Stimulated activated CD4-positive, alpha-beta T cell treated with anti-CD3 and anti-CD28 coated beads, TNF-alpha, amount 100 ng/mL, for 4 hours (primary cell): ENCODE results near the gene AKAP5.
"Not testable (repeated sequence)": the region's sequence is repeated elsewhere in the genome, so short reads cannot be mapped to it uniquely, and the experiment has no call there.

Experiments used
- DNase-seq, 3 experiments: peaks; one replicate each; pipeline ENCODE4 v3.0.0-alpha.2; 2020; ENCODE audit warnings: low read depth in 3 of 3

AKAP5 gene

DNA sequence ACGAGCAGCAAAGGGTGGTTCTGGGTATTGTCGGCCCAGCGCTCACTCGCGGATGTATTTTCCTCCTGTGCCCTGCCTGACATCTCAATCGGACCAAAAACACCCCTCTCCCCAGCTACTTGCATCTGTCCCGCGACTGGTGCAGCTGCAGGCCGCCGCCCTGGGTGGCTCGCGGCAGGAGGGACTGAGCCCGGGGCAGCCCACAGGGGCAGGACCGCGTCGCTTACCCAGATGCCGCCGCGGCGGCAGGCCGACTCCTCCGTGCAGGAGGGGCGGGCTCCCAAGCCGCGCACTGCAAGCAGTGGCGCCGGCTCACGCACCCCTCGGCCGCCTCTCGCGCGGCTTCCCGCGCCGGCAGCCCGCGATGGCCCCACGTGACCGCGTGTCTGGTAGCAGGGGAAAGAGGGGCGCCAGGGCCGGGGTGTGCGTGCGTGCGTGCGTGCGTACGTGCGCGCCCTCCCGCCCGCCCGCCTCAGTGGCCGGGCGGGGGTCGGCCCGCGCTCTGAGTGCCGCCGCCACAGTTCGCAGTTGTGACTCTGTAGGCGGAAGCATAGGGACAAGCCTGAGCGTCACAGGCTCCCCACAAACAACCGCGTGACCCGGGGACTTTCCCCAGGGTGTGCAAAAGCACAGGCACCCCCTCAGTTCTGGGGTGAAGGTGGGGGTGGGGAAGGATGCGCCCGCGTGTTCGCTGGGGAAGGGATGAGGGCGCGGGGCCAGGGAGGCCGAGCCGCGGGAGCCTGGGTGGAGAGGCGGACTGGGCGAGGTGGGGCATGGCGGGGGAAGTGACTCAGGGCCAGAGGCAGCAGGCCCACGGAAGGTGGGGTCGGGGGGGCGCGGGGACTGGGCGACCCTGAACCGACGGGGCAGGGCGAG is 38.4 kb downstream of the AKAP5 start, which contains the start of gene ZBTB25:
Gene ZBTB25, minus strand, starts transcription at position 405 of the 876 bp plus-strand sequence. CDS start 13,305 bp downstream, outside the sequence.
- DNase-seq: peak; percentile 80 to 92 (median 90)

DNA sequence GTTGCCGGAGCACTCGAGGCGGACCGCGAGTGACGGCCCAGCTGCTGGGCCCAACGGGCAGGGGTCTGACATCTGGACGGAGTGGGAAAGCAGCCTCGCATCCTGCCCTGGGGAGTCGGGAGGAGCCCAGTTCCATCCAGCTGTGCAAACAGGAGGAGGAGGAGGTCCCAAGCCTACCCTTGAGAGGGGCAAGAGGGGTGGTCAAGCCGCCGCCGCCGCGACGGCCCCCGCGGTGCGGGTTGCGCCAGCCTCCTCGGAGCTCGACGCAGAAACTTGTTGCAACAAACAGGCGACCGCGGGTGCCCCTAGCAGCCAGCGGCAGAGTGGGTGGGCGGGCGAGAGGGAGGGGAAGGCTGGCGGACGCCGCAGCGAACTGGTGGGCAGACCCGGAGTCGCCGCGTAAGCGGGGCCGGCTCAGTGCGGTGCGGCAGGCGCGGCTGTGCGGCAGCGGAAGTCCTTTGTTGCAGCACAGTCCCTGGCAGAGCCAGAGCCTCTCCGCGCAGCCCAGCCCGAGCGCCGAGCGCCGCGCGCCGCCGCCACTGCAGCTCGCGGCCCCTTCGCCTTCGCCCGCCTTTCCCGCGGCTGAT is 39.1 kb downstream of the AKAP5 start, which contains the start of gene ZBTB1:
Gene ZBTB1, plus strand, starts transcription at position 461 of the 587 bp plus-strand sequence. CDS start 16,735 bp downstream, outside the sequence.
- DNase-seq: peak; percentile 75 to 78 (median 77)

DNA sequence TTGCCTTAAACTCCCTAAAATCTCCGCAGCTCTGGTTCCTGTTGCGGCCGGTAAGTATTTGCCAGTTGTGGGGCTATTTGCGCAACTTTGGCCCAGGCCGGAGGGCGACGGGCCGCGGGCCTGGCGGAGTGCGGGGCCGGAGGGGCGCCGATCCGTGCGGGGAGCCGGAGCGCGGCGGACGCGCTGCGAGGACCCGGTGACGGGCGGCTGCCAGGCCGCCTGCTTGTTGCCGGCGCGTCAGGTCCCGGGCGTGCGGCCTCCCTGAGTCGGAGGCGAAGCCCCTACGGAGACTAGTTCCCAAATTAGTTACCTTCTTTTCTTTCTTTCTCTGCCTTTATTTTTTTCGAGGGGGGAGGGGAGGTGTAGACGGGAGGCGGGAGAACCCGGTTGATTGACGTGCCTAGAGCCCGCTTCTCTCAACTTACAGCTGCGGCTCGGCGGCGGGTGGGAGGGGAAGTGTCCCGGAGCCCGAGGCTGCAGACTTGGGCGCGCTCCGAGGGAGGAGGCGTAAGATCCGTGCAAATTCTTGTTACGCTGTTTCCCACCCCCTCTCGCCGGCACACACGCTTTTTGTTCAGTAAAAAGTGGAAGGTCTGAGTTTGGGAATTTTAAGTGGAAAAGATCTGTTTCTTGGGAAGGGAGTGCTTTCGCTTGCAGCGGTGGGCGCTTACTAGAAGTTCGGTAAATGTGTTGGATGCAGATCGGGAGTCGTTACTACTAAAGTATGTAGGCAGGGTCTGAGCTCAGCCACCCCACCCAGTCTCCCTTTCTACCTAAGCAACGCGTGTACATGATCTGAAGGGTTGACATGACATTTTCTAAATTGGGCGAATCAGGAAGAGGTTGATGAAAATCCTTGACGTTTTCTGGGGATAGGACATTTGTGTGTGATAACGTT is 39.8 kb downstream of the AKAP5 start:
- DNase-seq: peak; percentile 69 to 75 (median 74)

DNA sequence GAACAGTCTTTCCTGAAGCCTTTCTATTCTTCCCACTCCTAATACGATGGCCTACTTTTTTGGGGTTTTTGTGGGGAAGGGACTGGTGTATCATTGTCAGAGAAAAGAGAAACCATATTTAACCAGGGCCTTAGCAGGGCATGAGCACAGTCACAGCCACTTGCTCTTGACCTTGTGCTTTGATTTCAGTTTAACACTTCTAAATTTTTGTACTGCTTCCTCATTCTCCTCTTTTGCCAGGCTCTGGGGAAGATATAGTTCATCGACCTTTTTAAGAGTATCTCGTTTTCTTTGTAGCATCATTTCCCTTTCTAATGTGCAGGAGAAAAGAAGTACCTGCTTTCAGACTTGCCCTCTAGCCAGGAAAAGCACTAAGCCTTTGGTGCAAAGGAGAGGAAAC is 41.4 kb downstream of the AKAP5 start:
- no peak for DNase-seq

DNA sequence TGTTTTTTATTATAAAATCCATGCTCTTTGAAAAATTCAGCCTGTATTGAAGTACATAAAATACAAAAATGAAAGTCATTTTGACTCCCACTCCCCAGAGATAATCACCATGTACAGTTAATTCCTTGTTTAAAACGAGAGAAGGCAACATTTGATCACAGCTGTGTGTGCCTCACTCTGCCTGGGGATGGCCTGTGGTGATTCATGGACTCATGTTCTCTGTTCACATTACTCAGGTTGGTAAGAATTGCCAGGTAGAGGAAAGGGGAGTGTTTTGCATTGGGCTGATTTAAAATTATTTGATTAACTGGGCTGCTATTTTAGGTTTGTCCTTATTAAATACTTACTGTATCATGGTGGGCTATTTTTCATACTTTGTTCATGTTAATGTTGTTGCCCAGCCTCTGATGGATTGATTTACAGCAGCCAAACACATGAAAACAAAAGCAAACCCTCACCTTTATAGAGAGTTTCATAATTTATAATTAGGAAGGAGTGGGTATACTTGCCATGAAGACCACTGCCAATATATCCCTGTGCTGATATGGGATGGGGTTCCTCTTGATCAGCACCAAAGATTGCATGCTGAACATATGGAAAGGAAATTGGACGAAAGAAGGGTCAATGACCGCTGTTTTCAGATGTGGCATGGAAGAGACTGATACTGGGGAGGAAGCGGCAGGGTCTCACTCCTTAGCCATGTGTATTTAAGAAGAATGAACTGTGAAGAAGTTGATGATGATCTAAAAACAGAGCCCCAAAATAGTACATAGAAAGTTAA is 42.3 kb downstream of the AKAP5 start:
- DNase-seq: no peak

DNA sequence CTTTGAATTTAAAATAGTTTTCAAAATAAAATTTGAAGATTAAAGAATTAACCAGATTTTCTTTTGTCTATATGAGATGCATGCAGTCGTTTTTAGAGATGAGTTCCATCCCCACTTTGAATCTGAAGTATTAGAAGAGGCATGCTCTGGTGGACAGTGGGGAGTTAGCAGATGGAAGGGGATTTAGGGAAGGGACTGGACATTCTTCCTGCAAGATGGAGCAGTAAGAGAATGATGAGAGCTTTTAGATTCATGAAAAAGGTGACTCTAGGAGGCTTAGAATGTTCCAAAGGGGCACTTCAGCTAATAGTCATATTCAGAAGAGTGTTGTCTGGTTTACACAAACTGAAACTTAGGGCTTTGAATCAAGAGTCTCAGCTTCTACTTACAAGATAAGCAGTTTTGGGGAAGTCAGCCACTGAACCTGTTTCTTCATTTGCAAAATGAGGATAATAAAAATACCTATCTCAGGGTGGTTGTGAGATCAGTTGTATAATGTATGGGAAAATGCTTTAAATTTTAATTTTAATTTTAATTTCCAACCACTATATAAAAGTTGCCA is 43.0 kb downstream of the AKAP5 start:
- no peak for DNase-seq

DNA sequence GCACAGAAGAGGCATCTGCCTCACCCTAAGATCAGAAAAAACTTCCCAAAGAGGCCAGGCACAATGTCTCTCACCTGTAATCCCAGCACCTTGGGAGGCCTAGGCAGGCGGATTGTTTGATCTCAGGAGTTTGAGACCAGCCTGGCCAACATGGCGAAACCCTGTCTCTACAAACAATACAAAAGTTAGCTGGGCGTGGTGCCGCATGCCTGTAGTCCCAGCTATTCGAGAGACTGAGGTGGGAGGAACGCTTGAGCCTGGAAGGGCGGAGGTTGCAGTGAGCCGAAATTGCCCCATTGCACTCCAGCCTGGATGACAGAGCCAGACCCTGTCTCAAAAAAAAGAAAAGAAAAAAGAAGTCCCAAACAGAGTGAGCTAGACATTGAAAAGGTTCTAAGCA is 43.7 kb downstream of the AKAP5 start:
- DNase-seq: no peak

DNA sequence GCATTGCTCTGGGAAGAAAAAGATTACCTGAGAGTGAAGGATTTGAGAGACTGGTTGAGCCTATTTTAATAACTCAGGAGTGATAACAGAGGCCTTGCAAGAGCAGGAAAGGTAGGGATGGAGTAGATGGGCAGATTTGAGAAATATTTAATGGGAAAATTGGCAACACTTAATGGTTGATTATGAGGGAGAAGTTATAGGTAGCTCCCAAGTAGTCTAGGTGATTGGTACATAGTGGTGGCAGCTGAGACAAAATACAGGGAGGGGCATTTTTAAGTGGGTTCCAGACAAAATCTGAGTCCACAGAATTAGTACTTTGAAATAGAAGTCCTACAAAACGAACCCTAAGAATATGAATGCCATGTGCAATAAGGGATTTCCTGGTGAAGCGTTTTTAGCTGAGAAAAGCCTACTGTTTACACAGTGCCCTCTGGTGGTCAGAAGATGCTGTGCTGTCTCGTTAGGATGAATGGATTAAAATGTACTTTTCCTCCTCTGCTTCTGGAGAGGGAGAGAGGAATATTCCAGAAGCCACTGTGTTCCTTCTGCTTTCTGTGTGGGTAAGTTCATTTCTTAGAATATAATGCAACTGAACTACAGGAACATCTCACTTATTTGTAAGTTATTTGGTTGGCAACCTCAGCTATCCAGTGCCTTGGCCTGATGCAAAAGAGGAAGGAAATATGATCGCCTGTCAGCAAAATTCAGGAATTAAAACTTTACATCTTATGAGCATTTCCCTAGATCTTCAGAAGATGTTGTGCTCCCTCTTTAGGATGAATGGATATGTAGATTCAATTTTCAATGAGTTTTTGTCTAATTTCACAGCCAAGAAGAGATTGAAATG is 45.7 kb downstream of the AKAP5 start:
- DNase-seq: peak in 2 of 3 experiments; percentile 24 to 55

DNA sequence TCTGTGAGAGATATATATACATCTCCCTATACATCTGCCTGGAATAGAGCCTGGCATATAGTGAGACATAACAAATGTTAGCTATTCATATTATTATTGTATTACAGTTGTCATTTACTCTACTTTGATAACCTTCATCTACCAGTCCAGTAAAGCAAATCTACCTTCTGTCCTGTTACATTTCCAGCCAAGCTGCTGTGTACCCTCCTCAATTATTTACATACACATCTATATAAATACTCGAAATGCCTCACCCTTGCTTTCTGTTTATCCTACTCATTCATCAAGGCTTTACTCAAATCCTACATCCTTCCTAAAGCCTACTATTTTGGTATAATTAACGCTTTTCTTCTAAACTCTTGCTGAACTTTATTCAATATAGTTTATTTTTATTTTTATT is 48.0 kb downstream of the AKAP5 start:
- no peak for DNase-seq

DNA sequence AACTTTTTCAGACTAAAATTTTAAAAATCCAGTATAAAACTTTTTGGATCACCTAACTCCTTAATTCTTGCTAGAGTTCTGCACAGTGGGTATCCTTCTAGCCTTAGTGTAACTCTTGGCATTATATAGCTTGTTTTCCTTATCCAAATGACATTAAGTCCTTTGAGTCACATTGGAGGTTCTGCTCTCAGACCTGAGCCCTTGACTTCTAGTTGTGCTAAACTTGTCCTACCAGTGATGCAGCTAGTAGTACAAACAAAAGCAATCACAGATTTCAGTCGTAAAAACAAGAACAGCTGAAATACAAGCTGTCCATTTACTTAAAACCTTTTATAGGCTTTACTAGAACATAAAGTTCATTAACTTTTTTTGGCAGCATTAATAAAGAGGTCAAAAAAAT is 49.8 kb downstream of the AKAP5 start:
- DNase-seq: no peak

DNA sequence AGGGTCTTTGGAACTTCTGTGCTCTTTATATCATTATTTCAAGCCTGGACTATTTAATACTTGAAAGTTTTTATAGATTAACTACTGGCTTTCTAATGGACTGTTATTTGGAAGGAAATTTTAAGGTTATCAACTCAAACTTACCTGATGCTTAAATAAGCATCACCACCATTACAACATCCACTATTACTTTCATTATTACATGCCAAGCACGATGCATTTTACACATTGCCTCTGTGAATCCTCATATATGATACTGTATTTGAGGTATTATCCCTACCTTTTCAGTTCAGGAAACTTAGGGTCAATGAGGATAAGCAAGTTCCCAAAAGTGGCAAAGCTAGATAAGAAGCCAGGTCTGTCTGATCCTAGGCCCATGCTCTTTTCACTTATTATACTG is 51.7 kb downstream of the AKAP5 start:
- DNase-seq: no peak

DNA sequence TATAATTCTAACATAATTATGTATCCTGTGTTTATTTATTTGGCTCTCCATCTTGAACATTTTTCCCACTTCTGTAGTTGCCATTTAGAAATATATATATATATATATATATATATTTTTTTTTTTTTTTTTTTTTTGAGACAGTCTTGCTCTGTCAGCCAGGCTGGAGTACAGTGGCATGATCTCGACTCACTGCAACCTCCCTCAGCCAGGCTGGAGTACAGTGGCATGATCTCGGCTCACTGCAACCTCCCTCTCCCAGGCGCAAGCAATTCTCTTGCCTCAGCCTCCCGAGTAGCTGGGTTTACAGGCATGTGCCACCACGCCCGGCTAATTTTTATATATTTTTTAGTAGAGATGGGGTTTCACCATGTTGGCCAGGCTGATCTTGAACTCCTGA is 52.4 kb downstream of the AKAP5 start:
- DNase-seq: not testable (repeated sequence)

DNA sequence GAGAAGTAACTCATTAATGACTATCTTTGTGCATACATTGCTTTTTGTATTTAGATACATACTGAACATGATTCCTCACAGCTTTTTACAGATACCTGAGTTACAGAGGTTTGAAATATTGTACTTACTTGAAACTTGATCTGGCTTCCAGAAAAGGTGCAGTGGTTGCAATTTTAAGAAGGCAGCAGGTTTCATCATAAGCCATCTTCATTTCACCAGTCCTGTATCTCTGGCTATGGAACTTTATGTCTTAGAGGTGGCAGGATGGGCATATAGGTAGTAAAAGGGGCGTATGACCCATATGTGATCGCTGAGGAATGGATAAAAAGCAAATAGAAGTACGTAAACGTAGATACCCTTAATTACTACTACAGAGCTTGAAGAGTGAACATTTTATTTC is 52.9 kb downstream of the AKAP5 start:
- no peak for DNase-seq

DNA sequence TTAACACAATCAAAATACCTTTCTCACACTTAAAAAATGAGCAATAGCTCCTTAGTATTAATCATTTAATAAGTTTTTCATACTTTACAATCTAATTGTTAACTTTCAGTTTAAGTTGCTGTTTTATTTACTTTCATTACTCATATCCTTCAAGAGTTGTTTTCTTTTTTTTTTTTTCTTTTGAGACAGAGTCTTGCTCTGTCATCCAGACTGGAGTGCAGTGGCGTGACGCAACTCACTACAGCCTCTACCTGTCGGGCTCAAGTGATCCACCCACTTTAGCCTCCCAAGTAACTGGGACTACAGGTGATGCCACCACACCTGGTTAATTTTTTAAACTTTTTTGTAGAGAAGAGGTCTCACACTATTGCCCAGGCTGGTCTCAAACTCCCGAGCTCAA is 55.4 kb downstream of the AKAP5 start:
- DNase-seq: no peak

DNA sequence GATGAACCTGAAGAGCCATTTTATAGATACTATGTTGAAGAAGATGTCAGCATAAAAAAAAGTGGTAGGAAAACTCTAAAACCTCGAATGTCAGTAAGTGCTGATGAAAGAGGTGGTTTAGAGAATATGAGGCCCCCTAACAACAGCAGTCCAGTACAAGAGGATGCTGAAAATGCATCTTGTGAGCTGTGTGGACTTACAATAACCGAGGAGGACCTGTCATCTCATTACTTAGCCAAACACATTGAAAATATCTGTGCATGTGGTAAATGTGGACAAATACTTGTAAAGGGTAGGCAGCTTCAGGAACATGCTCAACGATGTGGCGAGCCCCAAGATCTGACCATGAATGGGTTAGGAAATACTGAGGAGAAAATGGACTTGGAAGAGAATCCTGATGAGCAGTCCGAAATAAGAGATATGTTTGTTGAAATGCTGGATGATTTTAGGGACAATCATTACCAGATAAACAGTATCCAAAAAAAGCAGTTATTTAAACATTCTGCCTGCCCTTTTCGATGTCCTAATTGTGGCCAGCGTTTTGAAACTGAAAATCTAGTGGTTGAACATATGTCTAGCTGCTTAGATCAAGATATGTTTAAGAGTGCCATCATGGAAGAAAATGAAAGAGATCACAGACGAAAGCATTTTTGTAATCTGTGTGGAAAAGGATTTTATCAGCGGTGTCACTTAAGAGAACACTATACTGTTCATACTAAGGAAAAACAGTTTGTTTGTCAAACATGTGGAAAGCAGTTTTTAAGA is 57.5 kb downstream of the AKAP5 start:
- DNase-seq: no peak
